ENCODE measurements around the gene NFAM1.

Gene NFAM1

DNA sequence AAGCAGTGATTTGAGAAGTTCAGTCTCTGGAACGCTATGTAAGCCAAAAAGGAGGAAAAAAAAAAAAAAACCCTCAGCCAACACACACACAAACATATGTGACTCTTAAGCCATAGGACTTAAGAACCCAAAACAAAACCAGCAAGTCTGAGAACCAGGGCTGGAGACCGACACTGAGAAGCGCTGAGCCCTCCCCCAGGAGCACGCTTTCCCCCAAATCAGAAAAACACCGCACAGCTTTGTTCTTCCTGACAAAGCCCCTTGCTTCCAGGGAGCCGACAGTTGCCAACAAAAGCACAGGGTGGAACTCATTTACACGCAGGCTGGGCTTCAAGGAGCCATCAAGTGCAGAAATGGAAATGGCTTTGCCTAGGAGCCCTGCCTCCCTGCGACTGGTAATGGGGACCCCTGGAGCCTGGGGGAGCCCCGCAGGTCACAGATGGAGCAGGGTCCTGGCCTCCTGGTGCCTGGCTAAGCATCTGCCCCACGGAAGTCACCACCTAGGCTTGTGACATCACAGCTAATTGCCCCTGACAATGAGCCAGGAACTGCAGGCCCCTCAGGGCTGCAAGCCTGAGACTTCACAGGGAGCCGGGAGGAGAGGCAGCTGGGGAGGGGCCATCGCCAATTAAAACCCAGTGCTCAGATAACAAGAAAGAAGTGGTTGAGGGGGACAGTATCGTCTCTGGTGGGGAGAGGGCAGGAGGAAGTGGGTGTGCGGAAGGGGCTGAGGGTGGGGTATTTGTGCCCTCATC lies 66.9 kb downstream of the NFAM1 start:
- in situ Hi-C loops (cut with MboI; ENCODE audit: low sequenced_read_pairs), result no loop called here

DNA sequence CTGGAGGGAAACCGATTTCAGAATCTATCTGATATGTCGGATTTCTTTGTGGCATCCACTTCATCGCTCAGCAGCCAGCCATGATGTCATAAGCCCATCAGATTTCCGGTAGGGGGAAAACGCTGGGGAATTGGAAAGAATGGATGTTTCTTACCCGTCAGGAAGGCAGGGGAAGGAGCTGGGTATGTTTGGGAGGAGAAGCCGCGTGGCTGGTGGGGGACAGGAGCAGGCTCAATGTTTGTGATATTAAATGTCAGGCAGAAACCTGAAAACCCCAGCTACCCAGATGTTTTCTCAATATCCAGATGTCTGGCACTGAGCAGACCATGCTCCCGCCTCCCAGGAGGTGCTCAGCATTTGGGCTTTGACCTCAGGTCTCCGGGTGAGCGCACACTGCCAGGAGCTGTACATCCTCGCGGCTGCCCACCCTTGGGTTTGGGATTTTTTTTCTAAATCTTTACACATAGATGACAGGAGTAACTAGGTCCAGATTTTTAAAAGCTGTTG lies 67.5 kb downstream of the NFAM1 start:
- in situ Hi-C loops (cut with MboI; ENCODE audit: low sequenced_read_pairs), result no loop called here

DNA sequence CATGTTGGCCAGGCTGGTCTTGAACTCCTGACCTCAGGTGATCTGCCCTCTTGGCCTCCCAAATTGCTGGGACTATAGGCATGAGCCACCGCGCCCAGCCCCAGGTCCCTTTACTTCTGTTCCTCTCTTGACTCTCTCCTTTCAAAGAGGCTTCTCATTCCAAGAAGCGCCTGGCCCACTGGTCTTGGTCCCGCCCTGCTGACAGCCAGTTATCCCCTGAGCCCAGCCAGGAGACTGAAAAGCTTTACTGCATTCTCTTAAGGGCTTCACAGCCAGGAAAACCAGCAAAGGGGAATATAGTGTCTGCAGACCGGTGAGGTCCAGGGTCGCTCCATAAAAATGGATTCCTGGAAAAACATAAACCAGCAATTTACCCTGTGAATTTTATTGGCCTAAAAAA lies 68.3 kb downstream of the NFAM1 start:
- in situ Hi-C loops (cut with MboI; ENCODE audit: low sequenced_read_pairs), result no loop called here

DNA sequence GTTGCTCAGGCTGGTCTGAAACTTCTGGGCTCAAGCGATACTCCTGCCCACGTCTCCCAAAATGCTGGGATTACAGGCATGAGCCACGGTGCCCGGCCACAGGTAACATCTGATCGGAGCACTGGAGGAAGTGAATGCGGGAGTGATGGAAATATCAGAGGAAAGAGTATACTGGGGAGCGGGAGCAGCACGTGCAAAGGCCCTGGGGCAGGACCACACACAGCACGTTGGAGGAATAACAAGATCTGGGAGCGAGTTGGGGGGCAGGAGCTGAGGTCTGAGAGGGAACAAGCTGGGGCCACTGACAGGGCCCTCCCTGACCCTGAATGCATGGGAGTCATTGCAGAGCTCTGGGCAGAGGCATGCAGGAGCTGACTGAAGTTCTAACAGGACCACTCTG lies 70.7 kb downstream of the NFAM1 start:
- in situ Hi-C loops (cut with MboI; ENCODE audit: low sequenced_read_pairs), result no loop called here

DNA sequence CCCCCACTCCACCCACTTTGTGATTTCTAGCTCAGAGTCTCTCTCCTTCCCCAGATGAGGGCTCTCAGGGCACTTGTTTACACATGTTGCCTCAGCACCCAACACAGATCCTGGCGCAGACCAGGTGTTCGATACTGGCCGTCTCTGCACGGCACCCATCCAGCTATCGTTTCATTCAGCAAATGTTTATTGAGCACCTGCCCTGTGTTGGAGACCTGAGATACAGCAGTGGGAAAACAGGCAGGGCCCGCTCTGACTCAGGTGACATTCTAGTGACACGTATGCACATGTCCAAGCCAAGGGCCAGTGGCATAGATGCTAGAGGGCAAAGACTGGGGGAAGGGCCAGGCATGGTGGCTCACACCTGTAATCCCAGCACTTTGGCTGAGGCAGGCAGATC lies 71.9 kb downstream of the NFAM1 start:
- in situ Hi-C loops (cut with MboI; ENCODE audit: low sequenced_read_pairs), result no loop called here

DNA sequence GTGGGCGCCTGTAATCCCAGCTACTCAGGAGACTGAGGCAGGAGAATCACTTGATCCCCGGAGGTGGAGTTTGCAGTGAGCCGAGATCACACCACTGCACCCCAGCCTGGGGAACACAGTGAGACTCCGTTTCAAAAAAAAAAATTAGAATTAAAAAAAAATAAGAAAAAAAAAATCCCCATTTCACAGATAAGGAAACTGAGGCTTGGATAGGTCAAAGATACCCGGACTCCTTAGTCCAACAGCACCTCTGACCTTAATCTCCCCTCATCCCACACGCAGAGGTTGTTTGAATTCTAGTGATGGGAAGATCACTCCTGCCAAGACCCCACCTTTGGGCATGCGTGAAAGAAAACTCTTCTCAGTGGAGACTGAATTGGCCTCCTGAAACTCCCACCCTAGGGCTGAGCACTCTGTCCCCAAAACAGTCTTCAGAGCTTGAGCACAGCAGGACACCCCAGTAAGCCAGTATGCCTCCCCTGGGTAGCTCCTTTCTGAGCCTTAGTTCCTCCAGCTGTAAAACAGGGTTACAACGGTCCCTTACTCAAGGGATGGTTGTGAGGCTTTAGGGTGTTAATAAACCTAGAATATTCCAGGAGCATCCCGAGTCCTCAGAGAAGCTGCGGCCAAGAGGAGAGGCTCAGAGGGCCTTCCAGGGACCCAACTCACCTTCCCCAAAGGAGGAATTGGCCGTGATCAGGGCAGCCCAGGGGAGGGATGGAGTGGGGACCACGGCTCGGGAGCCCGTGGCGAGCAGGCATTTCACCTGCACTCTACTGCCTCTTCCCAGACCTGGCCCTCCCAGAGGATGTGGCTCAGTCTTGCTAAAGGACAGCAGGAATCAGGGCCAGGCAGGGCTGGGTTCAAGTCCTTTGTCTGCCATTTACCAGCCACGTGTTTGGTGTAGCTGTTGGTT lies 73.3 kb downstream of the NFAM1 start:
- in situ Hi-C loops (cut with MboI; ENCODE audit: low sequenced_read_pairs), result no loop called here

DNA sequence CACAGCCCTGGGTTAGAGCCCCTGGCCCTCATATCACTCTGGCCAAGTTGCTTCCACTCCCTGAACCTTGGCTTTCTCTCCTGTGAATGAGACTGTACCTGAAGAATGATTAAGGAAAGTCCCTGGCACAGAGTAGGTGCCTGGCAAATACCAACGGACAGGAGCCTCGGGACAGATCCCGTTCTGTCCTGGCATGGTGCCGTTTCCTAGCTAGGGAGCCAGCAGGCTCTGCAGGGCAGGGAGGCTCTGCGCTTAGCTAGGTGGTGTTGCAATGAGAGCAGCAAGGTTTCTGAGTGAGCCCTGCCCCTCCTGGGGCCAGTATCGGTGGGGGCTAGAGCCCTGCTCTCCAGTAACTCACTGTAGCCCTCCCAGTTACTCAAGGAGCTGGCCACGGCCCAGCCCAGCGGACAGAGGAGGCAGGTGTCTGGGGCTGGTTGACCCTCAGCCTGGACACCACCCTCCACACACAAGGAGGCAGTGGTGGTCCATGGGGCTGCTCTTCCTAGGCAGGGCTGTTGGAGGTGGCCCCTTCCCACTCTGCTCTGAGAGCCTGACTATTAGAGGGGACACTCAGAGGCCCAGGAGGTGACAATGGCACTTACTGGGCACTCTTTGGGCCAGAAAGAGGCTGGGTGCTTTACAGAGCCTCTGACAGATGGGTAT lies 74.4 kb downstream of the NFAM1 start:
- in situ Hi-C loops (cut with MboI; ENCODE audit: low sequenced_read_pairs), result no loop called here

DNA sequence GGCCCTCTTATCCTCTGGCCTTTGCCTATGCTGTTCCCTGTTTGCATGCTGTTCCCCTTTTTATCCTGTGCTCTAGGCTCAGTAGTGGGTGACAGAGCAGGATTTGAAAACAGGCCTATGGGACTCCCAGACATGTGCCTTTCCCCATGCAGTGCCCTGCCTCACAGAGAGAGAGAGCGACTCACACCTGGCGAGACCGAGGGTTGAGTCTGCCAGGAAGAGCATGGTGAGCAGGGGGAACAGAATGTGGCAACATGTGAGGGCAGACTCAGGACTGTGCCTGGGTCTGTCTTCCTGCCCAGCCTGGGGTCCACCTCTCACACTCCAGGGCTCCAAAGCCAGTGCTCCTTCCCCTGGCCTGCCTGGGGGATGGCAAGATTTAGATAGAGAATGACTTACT lies 75.0 kb downstream of the NFAM1 start:
- in situ Hi-C loops (cut with MboI; ENCODE audit: low sequenced_read_pairs), result no loop called here

DNA sequence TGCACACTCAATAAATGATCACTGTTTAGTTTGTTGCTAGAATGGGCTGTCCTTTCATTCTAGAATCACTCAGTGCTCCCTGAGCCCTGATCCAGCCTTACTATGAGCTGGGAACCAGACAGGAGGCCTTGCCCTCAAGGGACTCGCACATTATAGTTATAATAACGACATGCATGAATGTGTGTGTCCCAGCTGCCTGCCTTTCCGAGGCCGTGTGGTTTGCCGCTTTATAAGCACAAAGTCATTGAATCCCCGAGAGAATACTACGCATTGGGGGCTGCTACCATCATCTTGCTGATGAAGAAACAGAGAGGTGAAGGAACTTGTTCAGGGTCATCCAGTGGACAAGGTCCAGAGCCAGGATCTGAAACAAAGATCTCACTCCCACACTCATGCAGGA lies 75.7 kb downstream of the NFAM1 start:
- in situ Hi-C loops (cut with MboI; ENCODE audit: low sequenced_read_pairs), result no loop called here

DNA sequence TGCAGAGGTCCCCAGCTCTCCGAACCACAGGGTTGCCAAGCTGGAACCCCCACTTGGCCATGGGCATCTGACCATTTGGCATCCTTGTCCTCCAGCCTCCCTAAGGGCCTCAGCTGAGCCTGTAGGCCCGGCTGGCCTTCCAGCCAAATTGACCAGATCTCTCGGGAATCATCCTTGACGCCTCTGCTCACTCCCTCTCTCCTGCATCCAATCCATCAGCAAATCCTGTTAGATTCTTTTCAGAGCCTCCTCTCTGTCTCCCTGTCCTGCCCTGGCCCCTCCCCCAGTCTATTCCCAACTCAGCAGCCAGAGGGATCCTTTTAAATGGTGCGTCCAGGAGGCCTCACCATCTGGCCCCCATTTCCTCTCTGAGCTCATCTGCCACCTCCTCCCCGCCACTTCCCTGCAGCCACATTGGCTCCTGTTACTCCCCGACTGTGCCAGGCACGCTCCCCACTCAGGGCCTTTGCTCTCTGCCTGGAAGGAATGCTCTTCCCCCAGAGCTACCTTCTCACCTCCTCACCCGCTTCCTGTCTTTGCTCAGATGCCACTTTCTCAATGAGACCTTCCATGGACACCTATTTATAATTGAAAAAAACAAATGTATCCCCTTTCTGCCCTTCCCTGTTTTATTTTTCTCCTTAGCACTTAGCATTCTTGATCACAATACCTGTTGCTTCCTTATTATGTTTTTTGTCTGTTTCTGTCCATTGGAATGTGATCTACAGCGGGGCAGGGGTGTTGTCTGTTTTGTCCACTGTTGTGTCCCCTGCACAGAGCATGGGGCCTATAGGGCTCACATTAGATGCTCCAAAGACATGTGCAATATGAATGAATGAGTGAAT lies 78.1 kb downstream of the NFAM1 start:
- in situ Hi-C loops (cut with MboI; ENCODE audit: low sequenced_read_pairs), result no loop called here

DNA sequence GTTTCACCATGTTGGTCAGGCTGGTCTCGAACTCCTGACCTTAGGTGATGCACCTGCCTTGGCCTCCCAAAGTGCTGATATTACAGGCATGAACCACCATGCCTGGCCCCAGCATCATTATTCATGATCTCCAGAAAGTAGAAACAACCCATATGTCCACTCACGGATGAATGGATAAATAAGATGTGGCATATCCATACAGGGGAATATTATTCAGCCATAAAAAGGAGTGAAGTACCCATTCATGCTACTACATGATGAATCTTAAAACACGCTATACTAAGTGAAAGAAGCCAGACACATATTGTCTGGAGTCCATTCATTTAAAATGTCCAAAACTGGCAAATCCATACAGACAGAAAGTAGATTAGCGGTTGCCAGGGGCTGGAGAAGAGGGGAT lies 81.8 kb downstream of the NFAM1 start:
- in situ Hi-C loops (cut with MboI; ENCODE audit: low sequenced_read_pairs), result no loop called here

DNA sequence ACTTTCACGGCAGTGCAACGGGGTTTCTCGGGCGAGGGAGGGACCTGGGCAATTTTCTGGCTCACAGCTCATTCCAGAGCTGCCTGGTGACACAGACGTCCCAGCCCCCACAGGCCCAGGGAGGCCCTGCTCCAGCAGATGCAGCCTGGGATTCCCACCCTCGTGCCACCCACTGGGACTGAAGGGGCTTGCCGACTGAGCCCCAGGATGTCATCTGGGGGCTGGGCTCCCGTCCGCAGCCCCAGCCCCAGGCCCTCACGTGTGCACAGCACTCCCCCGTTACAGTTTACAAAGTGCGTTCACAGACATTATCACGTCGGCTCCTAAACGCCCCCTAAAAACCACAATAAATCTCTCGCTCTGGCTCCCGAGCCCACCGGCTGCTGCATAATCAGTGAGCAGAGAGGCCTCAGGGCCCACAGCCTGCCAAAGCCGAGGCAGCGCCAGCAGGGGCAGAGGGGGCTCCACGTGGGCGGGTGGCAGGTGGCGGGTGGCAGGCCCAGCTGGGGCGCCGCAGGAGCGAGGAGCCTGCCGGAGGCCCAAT lies 84.8 kb downstream of the NFAM1 start:
- in situ Hi-C loops (cut with MboI; ENCODE audit: low sequenced_read_pairs), result no loop called here

DNA sequence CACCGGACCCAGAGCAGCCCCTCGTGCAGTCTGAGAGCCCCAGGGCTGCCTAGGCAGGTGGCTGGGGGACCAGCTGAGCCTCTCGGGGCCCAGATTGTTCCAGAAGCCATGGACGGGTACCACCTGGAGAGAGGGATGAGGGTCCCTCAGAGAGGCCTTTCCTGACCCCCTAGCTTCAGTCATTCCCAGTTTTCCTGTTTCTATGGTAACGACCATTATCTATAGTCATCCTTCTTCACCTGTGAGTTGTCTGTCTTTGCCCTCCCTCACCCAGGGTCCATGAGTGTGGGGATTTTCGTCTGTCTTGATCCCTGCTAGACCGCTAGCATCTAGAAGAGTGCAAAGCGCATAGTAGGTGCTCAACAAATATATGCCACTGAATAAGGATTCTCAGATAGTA lies 85.5 kb downstream of the NFAM1 start:
- in situ Hi-C loops (cut with MboI; ENCODE audit: low sequenced_read_pairs), result no loop called here

DNA sequence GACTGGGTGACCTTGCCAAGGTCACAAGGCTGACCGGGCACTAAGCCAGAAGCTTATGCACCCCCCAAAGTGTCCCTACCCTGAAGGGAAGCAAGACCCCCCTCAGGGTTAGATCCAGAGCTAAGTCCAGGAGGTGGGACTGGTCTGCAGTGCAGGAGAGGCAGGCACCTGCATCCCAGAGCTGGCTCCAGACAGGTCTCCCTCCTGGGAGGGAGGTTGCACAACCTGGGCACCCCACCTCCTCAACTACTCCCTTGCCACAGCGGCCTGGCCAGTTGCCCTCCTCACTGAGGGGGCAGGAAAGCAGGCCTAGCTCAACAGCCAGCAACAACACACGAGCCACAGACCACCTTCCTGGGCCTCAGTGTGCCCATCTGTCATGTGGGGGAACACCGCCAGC lies 86.7 kb downstream of the NFAM1 start:
- in situ Hi-C loops (cut with MboI; ENCODE audit: low sequenced_read_pairs), result no loop called here

DNA sequence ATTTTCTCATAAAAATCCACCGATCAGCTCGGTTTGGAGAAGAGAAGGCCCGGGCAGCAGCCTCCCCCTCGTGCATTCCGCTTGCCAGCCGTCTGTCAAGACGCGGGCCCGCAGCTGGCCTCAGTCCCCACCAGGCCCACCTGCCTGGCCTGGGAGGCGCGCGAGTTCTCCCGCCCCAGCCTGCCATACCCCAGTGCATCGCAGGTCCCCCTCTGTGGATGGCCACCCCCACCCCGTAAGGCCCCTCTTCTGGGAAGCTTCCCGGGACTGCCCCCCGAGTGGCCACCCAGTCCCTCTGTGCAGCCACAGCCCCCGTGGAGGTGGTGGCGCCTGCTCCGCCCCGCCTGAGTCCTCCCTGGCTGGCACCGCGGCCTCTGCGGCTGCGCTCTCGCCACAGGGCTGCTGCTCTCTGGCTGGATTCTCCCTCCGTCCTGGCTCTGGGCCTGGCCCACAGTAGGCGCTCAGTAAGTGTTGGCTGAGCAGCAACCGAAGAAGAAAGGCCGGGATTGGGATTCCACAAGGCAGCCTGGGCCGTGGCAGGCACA lies 87.8 kb downstream of the NFAM1 start:
- in situ Hi-C loops (cut with MboI; ENCODE audit: low sequenced_read_pairs), result no loop called here

DNA sequence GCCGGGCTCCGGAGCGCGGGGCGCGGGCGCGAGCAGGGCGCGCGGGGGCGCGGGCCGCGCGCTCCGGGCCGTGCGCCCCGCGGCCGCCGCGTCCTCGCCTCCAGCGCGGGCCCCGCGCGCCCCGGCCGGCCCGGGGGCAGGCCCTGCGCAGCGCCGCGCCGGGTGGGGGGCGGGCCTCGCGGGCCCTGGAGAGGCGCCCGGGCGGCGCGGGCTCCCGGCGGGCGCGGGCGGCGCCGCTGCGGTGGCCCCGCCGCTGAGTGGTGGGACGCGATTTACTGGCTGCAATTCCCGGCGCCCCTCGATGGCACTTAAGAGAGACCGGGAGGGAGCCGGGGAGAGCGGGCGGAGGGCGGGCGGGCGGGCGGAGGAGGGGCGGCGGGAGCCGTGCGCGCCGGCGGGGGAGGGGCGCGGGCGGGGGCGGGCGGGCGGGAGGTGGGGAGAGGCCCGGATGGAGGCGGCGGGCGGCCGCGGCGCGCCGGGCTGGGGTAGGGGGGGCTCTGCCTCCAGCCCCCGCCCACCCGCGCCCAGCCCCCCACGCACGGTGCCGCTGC lies 88.6 kb downstream of the NFAM1 start:
- in situ Hi-C loops (cut with MboI; ENCODE audit: low sequenced_read_pairs), result no loop called here

DNA sequence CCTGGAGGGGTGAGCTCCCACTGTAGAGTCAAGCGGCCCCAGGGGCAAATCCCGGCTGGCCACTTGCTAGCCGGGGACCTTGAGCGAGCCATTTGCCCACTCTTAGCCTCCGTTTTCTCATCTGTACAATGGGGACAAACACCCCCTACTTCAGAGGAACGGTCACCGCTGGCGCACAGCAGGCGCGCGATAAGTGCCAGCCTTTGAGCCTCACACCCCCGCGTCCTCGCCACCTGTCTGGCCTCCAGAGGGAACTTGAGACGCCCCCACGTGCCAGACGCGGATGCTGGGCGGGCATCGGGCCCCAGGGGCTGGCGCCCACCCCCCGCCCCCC lies 89.1 kb downstream of the NFAM1 start:
- in situ Hi-C loops (cut with MboI; ENCODE audit: low sequenced_read_pairs), result no loop called here

DNA sequence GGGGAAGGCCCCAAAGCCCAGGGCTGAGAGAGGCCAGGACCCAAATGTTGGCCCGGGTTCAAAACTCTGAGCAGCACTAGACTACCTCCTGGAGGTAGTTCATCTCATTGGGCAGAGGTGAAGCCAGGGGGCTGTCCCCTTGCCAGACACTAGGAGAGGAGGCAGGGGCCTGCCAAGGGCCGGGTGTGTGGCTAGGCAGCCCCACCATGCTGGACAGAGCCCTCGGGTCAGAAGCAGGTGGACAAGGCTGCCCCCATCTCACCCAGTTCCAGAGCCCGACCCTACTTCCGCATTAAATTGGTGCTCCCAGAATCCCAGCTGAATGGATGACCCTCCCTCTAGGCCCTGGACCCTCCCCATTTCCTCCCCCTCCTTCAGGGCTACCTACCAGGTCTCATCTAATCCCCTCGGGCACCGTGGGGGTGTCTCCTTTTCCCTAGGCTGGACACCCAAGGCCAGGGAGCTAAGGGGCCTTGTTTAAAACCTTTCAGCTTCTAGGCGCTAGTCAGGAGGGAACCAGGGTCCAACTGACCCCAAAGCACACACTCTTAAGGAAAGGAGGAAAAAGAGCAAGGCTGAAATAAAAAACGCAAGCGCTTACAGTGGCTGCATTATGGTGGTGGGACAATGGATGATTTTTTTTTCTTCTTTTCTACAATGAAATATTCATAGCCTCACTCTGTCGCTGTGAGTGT lies 89.6 kb downstream of the NFAM1 start:
- in situ Hi-C loops (cut with MboI; ENCODE audit: low sequenced_read_pairs), result no loop called here

DNA sequence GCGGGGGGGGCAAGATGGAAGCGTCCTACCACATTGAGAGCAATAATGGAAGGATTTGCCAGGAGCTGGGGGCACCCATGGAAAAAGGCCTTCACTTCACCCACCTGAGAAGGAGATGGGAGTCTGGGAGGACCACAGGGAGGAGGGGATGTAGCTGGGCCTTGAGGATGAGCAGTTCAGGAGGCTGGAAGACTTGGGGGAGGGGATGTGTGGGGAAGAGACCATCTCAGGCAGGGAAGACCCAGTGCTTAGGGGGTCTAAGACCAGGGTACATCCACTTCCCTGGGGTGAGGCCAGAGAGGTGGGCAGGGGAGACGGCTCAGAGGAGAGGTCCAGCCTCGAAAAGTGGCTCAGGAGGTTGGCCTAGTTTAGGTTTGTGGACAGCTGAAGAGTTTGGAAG lies 90.4 kb downstream of the NFAM1 start:
- in situ Hi-C loops (cut with MboI; ENCODE audit: low sequenced_read_pairs), result no loop called here

Data from HL-60/S4 (cell line).